SKM-1 (cell line): ENCODE results near the gene TTLL5.

Source experiments
- DNase-seq: peaks from one replicate; lab custom pipeline; 2025; ENCODE audit not compliant: unreplicated experiment; lab: John Stamatoyannopoulos, UW

TTLL5 gene

GRCh38 chr14:75700295-75700694 is 39.2 kb downstream of the TTLL5 start:
- no peak for DNase-seq

- no peak for DNase-seq
Observed at GRCh38 chr14:75702122-75702521, 41.1 kb downstream of the TTLL5 start.

- no peak for DNase-seq
Observed at GRCh38 chr14:75702616-75703261, 41.7 kb downstream of the TTLL5 start.

GRCh38 chr14:75703467-75703866 is 42.4 kb downstream of the TTLL5 start:
- no peak for DNase-seq

- no peak for DNase-seq
Observed at GRCh38 chr14:75705014-75705413, 44.0 kb downstream of the TTLL5 start.

- peak; percentile 21 for DNase-seq
Observed at GRCh38 chr14:75709207-75709812, 48.3 kb downstream of the TTLL5 start.

GRCh38 chr14:75711105-75711795 is 50.2 kb downstream of the TTLL5 start:
- no peak for DNase-seq

- DNase-seq, result no peak
Observed at GRCh38 chr14:75711796-75712211, 50.8 kb downstream of the TTLL5 start.

GRCh38 chr14:75714991-75715390 is 53.9 kb downstream of the TTLL5 start:
- no peak for DNase-seq

- no peak for DNase-seq
Observed at GRCh38 chr14:75715926-75716780, 55.1 kb downstream of the TTLL5 start.

- no peak for DNase-seq
Observed at GRCh38 chr14:75717729-75718128, 56.7 kb downstream of the TTLL5 start.

- DNase-seq, result no peak
Observed at GRCh38 chr14:75718199-75718598, 57.2 kb downstream of the TTLL5 start.

GRCh38 chr14:75720116-75720515 is 59.1 kb downstream of the TTLL5 start:
- DNase-seq, result no peak

GRCh38 chr14:75720842-75721498 is 59.9 kb downstream of the TTLL5 start:
- DNase-seq, result no peak

GRCh38 chr14:75723716-75724115 is 62.7 kb downstream of the TTLL5 start:
- DNase-seq, result no peak

- no peak for DNase-seq
Observed at GRCh38 chr14:75724414-75725204, 63.6 kb downstream of the TTLL5 start.

- no peak for DNase-seq
Observed at GRCh38 chr14:75725481-75725880, 64.4 kb downstream of the TTLL5 start.

GRCh38 chr14:75726321-75726720 is 65.3 kb downstream of the TTLL5 start:
- no peak for DNase-seq

GRCh38 chr14:75727124-75727523 is 66.1 kb downstream of the TTLL5 start:
- DNase-seq, result no peak

GRCh38 chr14:75732888-75733287 is 71.8 kb downstream of the TTLL5 start:
- DNase-seq, result no peak
